MM.1S (cell line): Measurements from ENCODE around the gene AKR1C3.

Source experiments
- DNase-seq: peaks from one replicate; pipeline ENCODE4 v3.0.0-alpha.2; 2015
- H2AFZ ChIP-seq: fragments of 300-600 bp; sonication (generic); 2 replicates; pipeline ENCODE4 v1.6.0; 2016; ENCODE audit warnings: antibody characterized with exemption, low read length
- H3F3A ChIP-seq: fragments of 300-600 bp; sonication (generic); 2 replicates; pipeline ENCODE4 v1.6.1; 2016; ENCODE audit warnings: mild to moderate bottlenecking, antibody characterized with exemption, low read length, moderate library complexity, mixed read lengths; ENCODE audit not compliant: insufficient read depth
- H3K27ac ChIP-seq: fragments of 300-600 bp; sonication (generic); 2 replicates; pipeline ENCODE4 v1.5.1; 2016; ENCODE audit warnings: mild to moderate bottlenecking, low read length
- H3K27me3 ChIP-seq: fragments of 300-600 bp; sonication (generic); replicated peaks from 2 replicates; pipeline ENCODE4 v1.6.0; 2016; ENCODE audit warnings: low read length; ENCODE audit not compliant: insufficient read depth
- H3K36me3 ChIP-seq: fragments of 300-600 bp; sonication (generic); replicated peaks from 2 replicates; pipeline ENCODE4 v1.6.1; 2016; ENCODE audit warnings: mild to moderate bottlenecking, low read length, mixed read lengths; ENCODE audit not compliant: insufficient read depth
- H3K4me1 ChIP-seq: fragments of 300-600 bp; sonication (generic); 2 replicates; pipeline ENCODE4 v1.6.1; 2016; ENCODE audit warnings: low read length, mixed read lengths
- H3K4me2 ChIP-seq: fragments of 300-600 bp; sonication (generic); 2 replicates; pipeline ENCODE4 v1.6.0; 2016; ENCODE audit warnings: low read depth, low read length
- H3K4me3 ChIP-seq: fragments of 300-600 bp; sonication (generic); 2 replicates; pipeline ENCODE4 v1.5.1; 2016; ENCODE audit warnings: low read length, mixed read lengths
- H3K79me2 ChIP-seq: fragments of 300-600 bp; sonication (generic); 2 replicates; pipeline ENCODE4 v1.6.1; 2016; ENCODE audit warnings: mixed run types, low read length, mixed read lengths
- H3K9ac ChIP-seq: fragments of 300-600 bp; sonication (generic); 2 replicates; pipeline ENCODE4 v1.6.1; 2016; ENCODE audit warnings: low read length, mixed read lengths
- H3K9me2 ChIP-seq: fragments of 300-600 bp; sonication (generic); replicated peaks from 2 replicates; pipeline ENCODE4 v1.6.1; 2016; ENCODE audit warnings: mild to moderate bottlenecking, low read length, mixed read lengths; ENCODE audit not compliant: insufficient read depth
- H3K9me3 ChIP-seq: fragments of 300-600 bp; sonication (generic); replicated peaks from 2 replicates; pipeline ENCODE4 v1.6.1; 2016; ENCODE audit warnings: mild to moderate bottlenecking, low read length, mixed read lengths; ENCODE audit not compliant: insufficient read depth
- H4K20me1 ChIP-seq: fragments of 300-600 bp; sonication (generic); 2 replicates; pipeline ENCODE4 v1.6.1; 2016; ENCODE audit warnings: mild to moderate bottlenecking, low read length, moderate library complexity, mixed read lengths; ENCODE audit not compliant: insufficient read depth
- EZH2 ChIP-seq: fragments of 300-600 bp; sonication (generic); optimal IDR thresholded peaks from 2 replicates; pipeline ENCODE3; 2017; ENCODE audit warnings: low read depth, mild to moderate bottlenecking, antibody characterized with exemption, low read length, mixed read lengths
- EZH2phosphoT487 ChIP-seq: fragments of 300-600 bp; sonication (generic); IDR thresholded peaks from 2 replicates; pipeline ENCODE4 v1.6.1; 2018; ENCODE audit warnings: antibody characterized with exemption, low read length
- TF ChIP-seq, protein P1 (sequence below): fragments of 300-600 bp; sonication (generic); IDR thresholded peaks from 2 replicates; pipeline ENCODE4 v1.5.1; 2016; ENCODE audit warnings: antibody characterized with exemption, low read length, mixed read lengths

The AKR1C3 gene

DNA sequence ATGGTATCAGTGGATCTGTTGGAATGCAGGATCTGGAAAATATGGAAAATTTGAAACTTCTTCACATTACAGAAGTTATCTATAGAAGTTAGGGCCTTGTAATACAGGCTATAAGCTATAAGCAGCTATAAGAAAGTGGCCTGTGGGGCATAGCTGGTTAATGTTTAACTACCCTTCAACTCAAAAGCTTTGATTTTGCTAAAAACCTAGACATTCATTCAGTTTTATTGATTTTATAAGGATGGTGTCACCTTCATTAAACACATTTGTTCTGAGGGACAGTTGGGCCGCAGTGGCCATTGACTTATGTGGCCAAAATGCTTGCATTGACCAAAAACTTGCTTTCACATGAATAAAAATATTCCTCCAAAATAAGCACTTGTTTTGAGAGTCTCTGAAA lies 13.1 kb upstream of the AKR1C3 start:
- Histone ChIP-seq H3F3A (no peaks in the 10 kb centered on the region), H3K4me2 (no peak overlapping the region), H3K27me3 (no peaks in the 10 kb centered on the region), H3K9me2 (no peaks in the 10 kb centered on the region), H3K9me3 (no peaks in the 10 kb centered on the region), H3K9ac (no peak overlapping the region), H3K79me2 (no peaks in the 10 kb centered on the region), H3K36me3 (no peaks in the 10 kb centered on the region), H3K4me3 (no peak overlapping the region), H3K27ac (no peak overlapping the region), H2AFZ (no peak overlapping the region), H4K20me1 (no peaks in the 10 kb centered on the region), H3K4me1 (no peaks in the 10 kb centered on the region)
- DNase-seq = no peak
- TF ChIP-seq, protein P1, sequence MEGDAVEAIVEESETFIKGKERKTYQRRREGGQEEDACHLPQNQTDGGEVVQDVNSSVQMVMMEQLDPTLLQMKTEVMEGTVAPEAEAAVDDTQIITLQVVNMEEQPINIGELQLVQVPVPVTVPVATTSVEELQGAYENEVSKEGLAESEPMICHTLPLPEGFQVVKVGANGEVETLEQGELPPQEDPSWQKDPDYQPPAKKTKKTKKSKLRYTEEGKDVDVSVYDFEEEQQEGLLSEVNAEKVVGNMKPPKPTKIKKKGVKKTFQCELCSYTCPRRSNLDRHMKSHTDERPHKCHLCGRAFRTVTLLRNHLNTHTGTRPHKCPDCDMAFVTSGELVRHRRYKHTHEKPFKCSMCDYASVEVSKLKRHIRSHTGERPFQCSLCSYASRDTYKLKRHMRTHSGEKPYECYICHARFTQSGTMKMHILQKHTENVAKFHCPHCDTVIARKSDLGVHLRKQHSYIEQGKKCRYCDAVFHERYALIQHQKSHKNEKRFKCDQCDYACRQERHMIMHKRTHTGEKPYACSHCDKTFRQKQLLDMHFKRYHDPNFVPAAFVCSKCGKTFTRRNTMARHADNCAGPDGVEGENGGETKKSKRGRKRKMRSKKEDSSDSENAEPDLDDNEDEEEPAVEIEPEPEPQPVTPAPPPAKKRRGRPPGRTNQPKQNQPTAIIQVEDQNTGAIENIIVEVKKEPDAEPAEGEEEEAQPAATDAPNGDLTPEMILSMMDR = no peak
- TF ChIP-seq EZH2phosphoT487 (no peak), EZH2 (no peak)

DNA sequence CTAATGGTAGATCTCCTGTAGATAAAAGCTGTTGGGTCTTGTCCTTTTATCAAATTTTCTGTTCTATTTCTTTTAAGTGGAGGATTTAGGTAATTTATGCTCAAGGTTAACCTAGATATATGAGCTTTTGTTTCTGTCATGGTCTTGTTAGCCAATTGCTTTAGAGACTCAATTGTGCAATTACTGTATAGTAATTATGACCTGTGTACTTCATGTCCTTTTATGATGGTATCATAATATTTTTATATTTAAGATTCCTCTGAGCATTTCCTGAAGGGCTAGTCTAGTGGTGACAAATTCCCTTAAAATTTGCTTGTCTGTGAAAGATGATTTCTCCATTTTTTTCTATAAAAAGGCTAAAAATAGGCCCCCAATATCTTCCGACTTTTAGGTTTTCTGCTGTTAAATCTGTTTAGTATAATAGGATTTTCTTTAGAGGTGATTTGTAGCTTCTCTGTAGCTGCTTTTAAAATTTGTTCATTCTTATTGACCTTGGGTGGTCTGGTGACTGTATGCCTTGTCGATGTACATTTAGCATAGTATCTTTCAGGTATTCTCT lies 5.4 kb upstream of the AKR1C3 start:
- Histone ChIP-seq H3K9me2 (no peaks in the 10 kb centered on the region), H3K4me2 (no peak overlapping the region), H3K4me1 (no peaks in the 10 kb centered on the region), H3F3A (no peaks in the 10 kb centered on the region), H3K27ac (no peak overlapping the region), H3K27me3 (no peaks in the 10 kb centered on the region), H2AFZ (no peak overlapping the region), H3K36me3 (no peaks in the 10 kb centered on the region), H3K4me3 (no peak overlapping the region), H3K9ac (no peak overlapping the region), H3K79me2 (no peaks in the 10 kb centered on the region), H3K9me3 (no peaks in the 10 kb centered on the region), H4K20me1 (no peaks in the 10 kb centered on the region)
- TF ChIP-seq EZH2 = no peak
- TF ChIP-seq, protein P1 = no peak
- no peak for TF ChIP-seq EZH2phosphoT487
- DNase-seq = no peak

DNA sequence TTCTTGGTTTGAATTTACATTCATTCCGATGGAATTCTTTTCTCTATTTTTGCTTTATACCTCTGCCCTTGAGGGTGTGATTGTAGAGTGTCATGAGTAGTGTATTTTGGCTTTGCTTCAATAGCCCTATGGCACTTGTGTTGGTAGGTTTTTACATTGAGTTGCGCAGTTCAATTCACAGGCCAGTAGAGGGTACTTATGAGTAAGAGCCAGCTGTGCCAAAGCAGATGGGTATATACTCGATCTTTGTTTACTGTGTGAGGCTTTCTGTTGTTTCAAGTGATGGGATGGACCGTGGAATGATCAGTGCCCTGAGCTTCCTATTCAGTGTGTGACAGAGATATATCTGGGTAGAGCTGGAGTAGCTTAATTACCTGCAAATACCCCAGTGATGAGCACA lies 4.3 kb upstream of the AKR1C3 start:
- H3F3A ChIP-seq = no peaks in the 10 kb centered on the region
- no peaks in the 10 kb centered on the region for H3K9me2 ChIP-seq
- no peak overlapping the region for H3K9ac ChIP-seq
- H3K36me3 ChIP-seq = no peaks in the 10 kb centered on the region
- TF ChIP-seq, protein P1 = peak; percentile 80
- no peak for TF ChIP-seq EZH2
- H2AFZ ChIP-seq = peak overlapping the region; percentile 65
- H3K4me1 ChIP-seq = no peaks in the 10 kb centered on the region
- H3K27me3 ChIP-seq = no peaks in the 10 kb centered on the region
- H3K79me2 ChIP-seq = no peaks in the 10 kb centered on the region
- no peak overlapping the region for H3K27ac ChIP-seq
- no peaks in the 10 kb centered on the region for H4K20me1 ChIP-seq
- DNase-seq = peak; percentile 66
- no peaks in the 10 kb centered on the region for H3K9me3 ChIP-seq
- H3K4me2 ChIP-seq = 0 out of 2 replicates have a peak overlapping the region, but pooled peaks have one; percentile 27
- no peak overlapping the region for H3K4me3 ChIP-seq
